Duodenal mucosa (tissue), 2 donors: ENCODE measurements around the gene SLC35A2.

ENCODE experiments used
- H3K27ac ChIP-seq: one replicate; pipeline ENCODE4 v1.7.0; 2013; ENCODE audit warnings: low read depth, low read length
- H3K27me3 ChIP-seq, 2 donors: one replicate each; pipeline ENCODE4 v1.7.0; 2013; ENCODE audit warnings: low read length in 2 of 2, control low read depth in 1 of 2; ENCODE audit not compliant: insufficient read depth in 2 of 2, control insufficient read depth in 1 of 2
- H3K36me3 ChIP-seq, 2 donors: one replicate each; pipeline ENCODE4 v1.7.0; 2013; ENCODE audit warnings: low read length in 2 of 2, control low read depth in 1 of 2; ENCODE audit not compliant: insufficient read depth in 2 of 2, control insufficient read depth in 1 of 2
- H3K4me1 ChIP-seq, 2 donors: one replicate each; pipeline ENCODE4 v1.7.0; 2013; ENCODE audit warnings: low read length in 2 of 2, control low read depth in 1 of 2; ENCODE audit not compliant: insufficient read depth in 2 of 2, control insufficient read depth in 1 of 2
- H3K4me3 ChIP-seq, 2 donors: one replicate each; pipeline ENCODE4 v1.7.0; 2013; ENCODE audit warnings: low read length in 2 of 2, low read depth in 1 of 2
- H3K9ac ChIP-seq, 2 donors: one replicate each; pipeline ENCODE4 v1.7.0; 2013; ENCODE audit warnings: low read length in 2 of 2, low read depth in 1 of 2
- H3K9me3 ChIP-seq, 2 donors: one replicate each; pipeline ENCODE4 v1.7.0; 2013; ENCODE audit warnings: low read length in 2 of 2, control low read depth in 1 of 2; ENCODE audit not compliant: control insufficient read depth in 1 of 2

SLC35A2 gene

DNA sequence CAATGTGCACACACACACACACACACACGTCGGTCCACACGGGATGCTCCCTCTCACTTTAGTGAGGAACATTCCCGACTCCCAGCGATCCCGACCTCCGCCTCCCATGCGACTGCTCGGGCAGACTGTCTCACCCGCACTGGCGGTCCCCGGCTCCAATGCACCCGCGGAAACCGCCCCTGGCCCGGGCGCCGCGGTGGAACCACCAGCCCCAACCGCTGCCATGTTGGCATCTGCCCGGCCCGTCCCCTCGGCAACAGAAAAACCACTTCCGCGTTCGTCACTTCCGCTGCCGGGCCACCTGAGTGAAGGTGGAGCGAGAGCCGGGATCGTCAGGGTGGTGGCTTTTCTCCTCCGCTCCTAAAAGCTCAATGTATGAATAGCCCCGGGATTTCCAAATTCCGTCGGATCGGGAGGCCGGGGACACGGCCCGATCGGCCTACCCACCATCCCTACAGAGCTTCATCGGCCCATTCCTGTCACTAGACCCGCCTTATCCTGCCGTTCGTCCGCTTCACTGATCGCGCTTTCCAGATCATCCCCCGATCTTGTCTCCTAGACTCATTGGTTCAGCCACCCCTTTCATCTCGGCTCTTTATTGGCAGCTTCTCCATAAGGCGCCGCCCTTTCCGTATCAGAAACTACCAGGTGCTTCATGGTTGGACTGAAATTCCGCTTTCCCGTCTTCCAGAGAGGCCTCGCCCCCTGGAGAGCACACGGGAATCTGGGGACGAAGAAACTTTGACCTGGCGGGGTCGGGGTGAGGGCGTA lies at the start of gene SLC35A2:
SLC35A2 (minus strand) TSS at position 235 of the 771 bp plus-strand sequence; CDS start at position 225, 10 bp downstream.
- Histone ChIP-seq H3K27ac (peak within 1 kb of the TSS; percentile 89), H3K36me3 (peaks cover 14 to 26% of the 10 kb centered on the region in 2 donors), H3K9me3 (no peaks in the 10 kb centered on the region), H3K4me1 (peaks cover 5 to 17% of the 10 kb centered on the region in 2 donors), H3K9ac (peak within 1 kb of the TSS; percentile 76 to 79), H3K4me3 (peak within 1 kb of the TSS; percentile 85 to 92), H3K27me3 (no peaks in the 10 kb centered on the region)

DNA sequence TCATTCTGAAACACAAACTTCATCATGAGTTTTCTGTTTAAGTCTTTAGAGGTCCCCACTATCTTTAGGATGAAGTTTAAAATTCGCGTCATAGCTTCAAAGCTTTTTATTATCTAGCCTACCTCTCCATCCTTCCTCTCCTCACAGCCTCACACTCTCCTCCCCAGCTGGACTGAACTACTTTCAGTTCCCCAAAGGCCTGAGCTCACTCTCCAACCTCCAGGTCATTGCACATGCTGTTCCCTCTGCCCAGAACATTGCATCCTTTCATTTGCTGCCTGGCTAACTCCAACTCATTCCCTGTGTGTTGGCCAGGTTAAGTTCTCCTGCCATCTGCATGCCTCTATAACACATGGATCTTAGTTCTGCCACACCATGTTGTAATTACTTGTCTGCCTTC lies 48.8 kb upstream of the SLC35A2 start:
- no peak overlapping the region for H3K4me3 ChIP-seq
- H3K4me1 ChIP-seq: peaks cover 23 to 40% of the 10 kb centered on the region in 2 donors
- no peaks in the 10 kb centered on the region for H3K9me3 ChIP-seq
- no peak overlapping the region for H3K9ac ChIP-seq
- H3K27ac ChIP-seq: no peak overlapping the region
- peaks cover 4% of the 10 kb centered on the region in 2 donors for H3K36me3 ChIP-seq
- no peaks in the 10 kb centered on the region for H3K27me3 ChIP-seq

DNA sequence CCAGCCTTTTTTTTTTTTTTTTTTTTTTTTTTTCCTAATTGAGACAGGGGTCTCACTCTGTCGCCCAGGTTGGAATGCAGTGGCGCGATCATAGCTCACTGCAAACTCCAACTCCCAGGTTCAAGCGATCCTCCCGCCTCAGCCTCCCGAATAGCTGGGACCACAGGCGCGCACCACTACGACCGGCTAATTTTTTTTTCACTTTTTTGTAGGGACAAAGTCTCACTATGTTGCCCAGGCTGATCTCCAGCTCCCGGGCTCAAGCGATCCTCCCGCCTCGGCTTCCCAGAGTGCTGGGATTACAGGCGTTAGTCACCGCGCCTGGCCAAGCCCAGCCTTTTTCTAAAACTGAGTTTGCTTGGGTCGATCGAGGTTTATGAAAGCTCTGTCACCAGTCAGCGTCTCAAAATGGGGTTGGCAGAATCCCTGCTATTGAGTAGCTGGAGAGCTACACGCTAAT lies 47.2 kb upstream of the SLC35A2 start:
- Histone ChIP-seq H3K9ac (peak overlapping the region; percentile 80 to 84), H3K4me1 (peaks cover 33 to 51% of the 10 kb centered on the region in 2 donors), H3K4me3 (peak overlapping the region; percentile 65), H3K27me3 (no peaks in the 10 kb centered on the region), H3K36me3 (peaks cover 4 to 14% of the 10 kb centered on the region in 2 donors), H3K27ac (peak overlapping the region; percentile 87), H3K9me3 (no peaks in the 10 kb centered on the region)

DNA sequence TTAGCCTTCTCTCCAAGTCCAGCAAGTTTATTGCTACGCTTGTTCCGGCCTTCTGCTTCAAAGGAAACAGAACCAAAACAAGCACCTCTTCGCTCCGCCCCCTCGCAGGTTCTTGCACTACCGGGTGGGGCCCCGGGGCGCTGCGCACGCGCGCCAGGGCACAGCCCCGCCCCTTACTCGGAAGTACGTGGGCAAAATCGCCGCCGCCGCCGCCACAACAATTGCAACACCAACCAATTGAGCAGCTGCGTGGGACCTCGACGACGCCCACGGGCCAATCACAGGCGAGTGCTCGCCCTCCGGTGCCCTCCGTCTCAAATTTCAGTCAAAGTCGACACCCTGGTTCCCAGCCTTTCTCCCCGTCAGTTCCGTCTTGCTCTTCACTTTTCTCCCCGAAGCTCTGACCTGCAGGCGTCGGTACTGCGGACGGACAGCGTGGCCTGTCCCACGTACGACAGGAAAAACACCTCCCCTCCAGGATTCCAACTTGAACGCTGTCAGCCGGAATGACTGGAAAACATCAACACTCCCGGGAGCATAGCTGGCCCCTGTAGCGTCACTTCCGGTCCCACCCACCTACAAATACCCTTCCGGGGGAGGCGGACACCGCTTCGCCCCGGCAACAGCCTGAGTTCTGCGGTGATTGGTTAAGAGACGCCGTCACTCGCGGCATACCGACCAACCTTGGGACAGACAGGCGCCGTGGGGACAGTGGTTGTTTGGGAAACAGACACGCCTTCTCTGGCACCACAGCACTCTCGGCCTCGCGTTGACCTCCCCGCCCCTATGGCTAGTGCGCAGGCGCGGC lies 46.6 kb upstream of the SLC35A2 start:
- H3K4me1 ChIP-seq: peaks cover 40 to 53% of the 10 kb centered on the region in 2 donors
- peak overlapping the region; percentile 72 to 80 for H3K4me3 ChIP-seq
- peak overlapping the region; percentile 81 to 84 for H3K9ac ChIP-seq
- no peaks in the 10 kb centered on the region for H3K9me3 ChIP-seq
- peaks cover 4 to 14% of the 10 kb centered on the region in 2 donors for H3K36me3 ChIP-seq
- H3K27me3 ChIP-seq: no peaks in the 10 kb centered on the region
- peak overlapping the region; percentile 98 for H3K27ac ChIP-seq

DNA sequence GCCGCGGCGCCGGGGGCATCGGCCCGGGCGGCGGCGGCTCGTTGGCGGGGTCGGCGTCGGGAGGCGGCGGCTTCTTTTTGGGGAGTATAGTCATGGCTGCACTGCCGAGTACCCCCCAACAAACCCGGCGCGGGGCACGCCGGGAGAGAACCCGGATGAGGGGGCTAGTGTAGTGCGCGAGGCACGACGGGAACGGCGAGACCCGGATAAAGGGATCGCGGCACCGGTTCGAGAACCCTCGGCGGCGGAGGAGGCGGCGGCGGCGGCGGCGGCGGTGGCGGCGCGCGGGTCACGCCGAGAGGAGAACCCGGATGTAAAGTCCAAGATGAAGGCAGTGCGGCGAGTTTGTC lies 46.0 kb upstream of the SLC35A2 start, which contains the start of gene OTUD5:
OTUD5 (minus strand) TSS at position 131 of the 350 bp plus-strand sequence; CDS start at position 94, 37 bp downstream.
- Histone ChIP-seq H3K36me3 (peaks cover 4 to 14% of the 10 kb centered on the region in 2 donors), H3K4me1 (peaks cover 45 to 56% of the 10 kb centered on the region in 2 donors), H3K9me3 (no peaks in the 10 kb centered on the region), H3K4me3 (peak within 1 kb of the TSS; percentile 75 to 80), H3K27ac (peak within 1 kb of the TSS; percentile 98), H3K27me3 (no peaks in the 10 kb centered on the region), H3K9ac (peak within 1 kb of the TSS; percentile 81 to 90)

DNA sequence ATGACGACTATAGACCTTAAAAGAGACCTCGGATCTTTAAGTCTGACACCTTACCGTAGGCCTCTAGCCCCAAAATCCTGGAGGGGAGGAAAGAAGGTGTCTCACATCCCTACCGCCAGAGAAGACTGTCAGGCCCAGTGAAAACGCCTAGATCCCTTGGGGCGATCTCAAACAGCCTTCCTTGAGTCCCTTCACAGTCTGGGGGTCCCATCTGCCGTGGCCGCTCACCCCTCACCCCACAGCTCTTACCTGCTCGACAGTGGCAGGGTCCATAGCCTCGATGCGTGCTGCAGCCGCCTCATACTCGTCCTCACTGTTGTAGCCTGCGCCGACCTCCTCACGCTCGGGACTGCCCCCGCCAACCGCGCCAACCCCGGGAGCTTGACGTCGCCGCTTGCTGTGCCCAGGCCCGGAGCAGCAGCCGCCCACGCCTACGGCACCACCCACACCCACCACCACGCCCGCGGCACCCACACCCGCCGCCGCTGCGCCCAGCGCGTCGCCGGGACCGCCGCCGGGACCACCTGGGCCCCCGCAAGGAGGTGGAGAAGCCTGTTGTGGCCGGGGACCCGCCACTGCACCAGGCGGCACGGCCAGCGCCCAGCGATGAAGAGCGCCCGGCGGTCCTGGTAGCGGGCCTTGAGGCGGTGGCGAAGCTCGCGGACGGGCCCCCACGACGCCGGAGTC lies 45.4 kb upstream of the SLC35A2 start:
- peak overlapping the region; percentile 72 to 75 for H3K4me3 ChIP-seq
- no peaks in the 10 kb centered on the region for H3K9me3 ChIP-seq
- peak overlapping the region; percentile 67 to 90 for H3K9ac ChIP-seq
- peak overlapping the region; percentile 50 for H3K27ac ChIP-seq
- H3K27me3 ChIP-seq: no peaks in the 10 kb centered on the region
- H3K36me3 ChIP-seq: peaks cover 4 to 14% of the 10 kb centered on the region in 2 donors
- peaks cover 43 to 53% of the 10 kb centered on the region in 2 donors for H3K4me1 ChIP-seq

DNA sequence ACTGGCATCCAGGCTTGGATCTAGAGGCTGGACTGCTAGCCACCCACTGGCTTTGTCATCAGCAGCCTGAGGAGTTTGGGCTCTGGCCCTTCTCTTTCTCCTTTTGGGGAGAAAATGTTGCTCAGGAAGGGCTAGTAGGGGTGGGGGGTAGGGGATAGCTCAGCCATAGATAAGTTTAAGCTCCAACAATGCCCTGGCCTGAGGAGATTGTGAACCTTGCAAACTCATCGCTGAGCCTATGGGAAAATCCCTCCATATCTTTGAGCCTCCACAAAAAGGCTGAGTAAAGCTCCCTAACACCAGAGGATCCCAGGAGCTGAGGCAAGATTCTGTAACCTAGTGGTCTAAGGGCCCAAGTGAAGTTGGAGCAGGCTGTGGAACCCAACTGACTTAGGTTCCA lies 37.1 kb upstream of the SLC35A2 start:
- H3K27me3 ChIP-seq: no peaks in the 10 kb centered on the region
- H3K4me3 ChIP-seq: no peak overlapping the region
- H3K4me1 ChIP-seq: peaks cover 10 to 13% of the 10 kb centered on the region in 2 donors
- no peak overlapping the region for H3K9ac ChIP-seq
- H3K36me3 ChIP-seq: peaks cover 0 to 3% of the 10 kb centered on the region in 2 donors
- no peak overlapping the region for H3K27ac ChIP-seq
- H3K9me3 ChIP-seq: no peaks in the 10 kb centered on the region

DNA sequence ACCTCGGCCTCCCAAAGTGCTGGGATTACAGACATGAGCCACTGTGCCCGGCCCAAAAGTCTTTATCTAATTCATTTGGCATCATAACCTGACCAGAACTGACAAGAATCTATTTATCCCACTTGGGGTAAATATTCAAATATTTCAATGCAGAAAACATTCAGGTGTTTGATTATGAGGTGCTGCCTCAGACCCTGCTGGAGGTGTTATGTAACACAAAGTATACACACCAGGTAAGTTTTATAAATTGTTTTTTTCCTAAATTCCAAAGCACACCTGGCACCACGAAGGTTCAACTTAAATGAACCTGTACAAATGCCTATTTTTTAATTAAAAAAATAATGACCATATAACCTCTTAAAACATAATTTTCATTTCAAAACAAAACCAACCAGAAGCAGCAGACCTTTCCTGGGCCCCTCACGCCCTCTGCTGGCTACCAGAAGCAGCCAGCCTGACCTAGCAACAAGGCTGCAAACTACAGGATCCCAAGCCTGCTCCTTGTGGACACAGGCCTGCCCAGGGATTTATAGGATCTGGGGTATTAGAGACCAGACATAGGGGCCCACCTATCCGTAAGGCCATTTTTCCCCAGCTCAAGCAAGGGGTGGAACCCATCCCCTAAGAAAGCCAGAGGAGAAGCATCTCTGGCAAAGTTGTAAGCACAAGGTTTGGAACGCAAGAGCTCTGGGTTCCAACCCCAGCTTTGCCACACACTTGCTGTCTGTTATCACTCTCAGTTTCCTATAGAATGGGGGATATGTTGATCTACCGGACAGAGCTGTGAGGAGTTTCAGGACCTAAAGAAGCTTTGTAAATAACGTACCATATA lies 34.3 kb upstream of the SLC35A2 start:
- H3K4me3 ChIP-seq: no peak overlapping the region
- H3K36me3 ChIP-seq: peaks cover 0 to 7% of the 10 kb centered on the region in 2 donors
- H3K9me3 ChIP-seq: no peaks in the 10 kb centered on the region
- H3K27me3 ChIP-seq: no peaks in the 10 kb centered on the region
- peaks cover 17 to 22% of the 10 kb centered on the region in 2 donors for H3K4me1 ChIP-seq
- no peak overlapping the region for H3K9ac ChIP-seq
- no peak overlapping the region for H3K27ac ChIP-seq

DNA sequence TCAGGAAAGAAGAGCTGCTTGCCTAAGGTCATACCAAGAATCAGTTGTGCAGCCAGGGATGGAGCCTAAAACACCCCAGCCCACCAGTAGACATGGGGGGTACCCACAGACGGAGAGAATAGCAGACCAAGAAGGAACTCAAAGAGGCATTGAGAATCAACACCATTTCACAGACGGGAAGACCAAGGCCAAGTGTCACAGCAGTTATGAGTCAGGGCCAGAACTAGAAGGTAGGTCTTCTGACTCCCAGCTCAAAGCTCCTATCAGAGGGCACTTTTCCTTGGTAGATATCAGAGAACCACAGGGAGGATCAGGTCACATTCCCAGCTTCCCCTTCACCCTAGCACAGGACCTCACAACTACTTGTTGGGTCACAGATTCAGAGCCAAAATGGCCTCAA lies 31.4 kb upstream of the SLC35A2 start:
- H3K4me1 ChIP-seq: peaks cover 36 to 46% of the 10 kb centered on the region in 2 donors
- no peak overlapping the region for H3K27ac ChIP-seq
- no peak overlapping the region for H3K4me3 ChIP-seq
- H3K9ac ChIP-seq: no peak overlapping the region
- no peaks in the 10 kb centered on the region for H3K9me3 ChIP-seq
- peaks cover 0 to 16% of the 10 kb centered on the region in 2 donors for H3K36me3 ChIP-seq
- H3K27me3 ChIP-seq: no peaks in the 10 kb centered on the region
